B cell (primary cell): ENCODE results near the gene PLEKHO2. TPM values are rescaled to one million over a fixed set of nuclear protein-coding genes. Genes with fewer than 3 reads are reported as not detected.

Experiments used
- ATAC-seq: fragments of 200-7000 bp; cut with Tn5 transposase; one replicate; pipeline ENCODE4 v1.10.0; 2021; ENCODE audit warnings: low read depth, mild to moderate bottlenecking, moderate number of reproducible peaks, moderate library complexity
- CTCF ChIA-PET: fragments of 350-600 bp; sonication (Branson Sonifier 250); formaldehyde crosslinking; loops from one replicate; lab custom pipeline; 2021; ENCODE audit warnings: antibody characterized with exemption, inconsistent platforms; lab: Charles Lee
- POLR2A ChIA-PET: fragments of 350-600 bp; sonication (Branson Sonifier 250); formaldehyde crosslinking; loops from one replicate; lab custom pipeline; 2021; ENCODE audit warnings: antibody characterized with exemption; lab: Charles Lee
- DNase-seq: peaks from one replicate; pipeline ENCODE4 v3.0.0; 2013
- H2AFZ ChIP-seq: 2 replicates; pipeline ENCODE4 v1.6.1; 2012; ENCODE audit warnings: mild to moderate bottlenecking, low read depth, low read length; ENCODE audit not compliant: insufficient read depth, poor library complexity, severe bottlenecking
- H3K27ac ChIP-seq, 2 donors: 1 replicate in 1 of 2; 2 replicates in 1 of 2; pipeline ENCODE4 v1.5.1; 2012 to 2013; ENCODE audit warnings: low read length in 2 of 2, mild to moderate bottlenecking in 2 of 2, moderate library complexity in 1 of 2
- H3K27me3 ChIP-seq, 4 experiments: fragments of 200-600 bp in 1 of 4; sonication (generic) in 1 of 4; replicated peaks in 1 of 4; 1 replicate in 2 of 4; 2 replicates in 2 of 4; pipeline versions ENCODE4 v1.6.1 to v1.7.0; 2013 to 2016; ENCODE audit warnings: low read length in 3 of 4, mild to moderate bottlenecking in 2 of 4, mixed read lengths in 1 of 4, moderate library complexity in 1 of 4; ENCODE audit not compliant: insufficient read depth in 4 of 4, control insufficient read depth in 3 of 4; ENCODE audit errors: control extremely low read depth in 1 of 4
- H3K36me3 ChIP-seq, 2 experiments: replicated peaks in 1 of 2; 1 replicate in 1 of 2; 2 replicates in 1 of 2; pipeline versions ENCODE4 v1.6.1 to v1.7.1; 2013; ENCODE audit warnings: low read length in 1 of 2; ENCODE audit not compliant: insufficient read depth in 2 of 2, control insufficient read depth in 1 of 2; ENCODE audit errors: control extremely low read depth in 1 of 2, extremely low read depth in 1 of 2
- H3K4me1 ChIP-seq, 2 donors: fragments of 200-600 bp in 1 of 2; sonication (generic) in 1 of 2; 1 replicate in 1 of 2; 2 replicates in 1 of 2; pipeline versions ENCODE4 v1.5.1 to v1.6.1; 2013 to 2017; ENCODE audit warnings: low read length in 2 of 2; ENCODE audit not compliant: control insufficient read depth in 2 of 2, insufficient read depth in 2 of 2
- H3K4me2 ChIP-seq: replicated peaks from 2 replicates; pipeline ENCODE3; 2012; ENCODE audit warnings: mild to moderate bottlenecking, low read depth, low read length; ENCODE audit not compliant: poor library complexity, severe bottlenecking
- H3K4me3 ChIP-seq, 5 experiments: fragments of 200-600 bp in 1 of 5; sonication (generic) in 1 of 5; 1 replicate in 3 of 5; 2 replicates in 2 of 5; pipeline versions ENCODE4 v1.5.1 to v1.7.0; 2011 to 2016; ENCODE audit warnings: low read length in 4 of 5, mild to moderate bottlenecking in 4 of 5, low read depth in 2 of 5, control low read depth in 1 of 5, moderate library complexity in 1 of 5; ENCODE audit not compliant: insufficient read depth in 1 of 5; ENCODE audit errors: control extremely low read depth in 1 of 5, extremely low read depth in 1 of 5
- H3K79me2 ChIP-seq: fragments of 200-600 bp; sonication (generic); one replicate; pipeline ENCODE4 v1.6.0; 2016; ENCODE audit warnings: low read length; ENCODE audit not compliant: control insufficient read depth, insufficient read depth
- H3K9ac ChIP-seq: fragments of 200-600 bp; sonication (generic); 2 replicates; pipeline ENCODE4 v1.6.1; 2017; ENCODE audit warnings: mild to moderate bottlenecking, low read length, moderate library complexity
- H3K9me3 ChIP-seq, 3 donors: one replicate each; pipeline versions ENCODE4 v1.6.1 to v1.7.1; 2013; ENCODE audit warnings: low read length in 2 of 3; ENCODE audit not compliant: control insufficient read depth in 2 of 3, insufficient read depth in 1 of 3; ENCODE audit errors: control extremely low read depth in 1 of 3
- H4K20me1 ChIP-seq: 2 replicates; pipeline ENCODE4 v1.6.0; 2012; ENCODE audit warnings: mild to moderate bottlenecking, low read length; ENCODE audit not compliant: insufficient read depth, control insufficient read depth, poor library complexity, severe bottlenecking
- H3K27ac Mint-ChIP-seq: one replicate; pipeline ENCODE4 v1.8.0; 2021; ENCODE audit warnings: mixed read lengths
- H3K27me3 Mint-ChIP-seq: one replicate; pipeline ENCODE4 v1.8.0; 2021; ENCODE audit warnings: mixed read lengths
- H3K4me1 Mint-ChIP-seq: one replicate; pipeline ENCODE4 v1.8.0; 2021; ENCODE audit warnings: mixed read lengths
- H3K4me3 Mint-ChIP-seq: one replicate; pipeline ENCODE4 v1.8.0; 2021; ENCODE audit warnings: mixed read lengths
- H3K9me3 Mint-ChIP-seq: one replicate; pipeline ENCODE4 v1.8.0; 2022; ENCODE audit warnings: mixed read lengths; ENCODE audit not compliant: insufficient read depth
- EZH2 ChIP-seq: IDR thresholded peaks from 2 replicates; pipeline ENCODE4 v1.6.1; 2012; ENCODE audit warnings: borderline replicate concordance, low read depth, mild to moderate bottlenecking, moderate library complexity, low read length; ENCODE audit not compliant: insufficient read depth, poor library complexity, severe bottlenecking
- WGBS: methylation state at CpG from one replicate; pipeline ENCODE4 v1.1.5; 2013; ENCODE audit warnings: missing lambda C conversion rate; ENCODE audit not compliant: insufficient coverage; 5-methylcytosine and 5-hydroxymethylcytosine counted together
- intact Hi-C: fragments of 100-400 bp; cut with micrococcal nuclease; formaldehyde crosslinking; loops from one replicate; pipeline ENCODE4 v1.10.0; 2022
- polyA plus RNA-seq: library from polyadenylated mRNA; depleted of rRNA; stranded (reverse); fragments of >200 nt; gene quantifications from 2 replicates; pipeline ENCODE4 v1.2.3, GENCODE V29; 2012
- total RNA-seq, 2 donors: library from RNA; stranded (reverse); fragments of 120-200 nt in 1 of 2; gene quantifications; 1 replicate in 1 of 2; 2 replicates in 1 of 2; pipeline versions ENCODE4 v1.2.3 to v1.2.4, GENCODE V29; 2013 to 2022
- TF ChIP-seq, protein P1 (sequence below): fragments of 200-600 bp; IDR thresholded peaks from one replicate; pipeline ENCODE4 v1.8.0; 2022; ENCODE audit warnings: antibody characterized with exemption, mild to moderate bottlenecking

PLEKHO2 gene
- total and polyA plus RNA-seq, 2 donors (not counting 1 experiment from before 2014, with no cell fraction given): 13.7 to 23.1 TPM

DNA sequence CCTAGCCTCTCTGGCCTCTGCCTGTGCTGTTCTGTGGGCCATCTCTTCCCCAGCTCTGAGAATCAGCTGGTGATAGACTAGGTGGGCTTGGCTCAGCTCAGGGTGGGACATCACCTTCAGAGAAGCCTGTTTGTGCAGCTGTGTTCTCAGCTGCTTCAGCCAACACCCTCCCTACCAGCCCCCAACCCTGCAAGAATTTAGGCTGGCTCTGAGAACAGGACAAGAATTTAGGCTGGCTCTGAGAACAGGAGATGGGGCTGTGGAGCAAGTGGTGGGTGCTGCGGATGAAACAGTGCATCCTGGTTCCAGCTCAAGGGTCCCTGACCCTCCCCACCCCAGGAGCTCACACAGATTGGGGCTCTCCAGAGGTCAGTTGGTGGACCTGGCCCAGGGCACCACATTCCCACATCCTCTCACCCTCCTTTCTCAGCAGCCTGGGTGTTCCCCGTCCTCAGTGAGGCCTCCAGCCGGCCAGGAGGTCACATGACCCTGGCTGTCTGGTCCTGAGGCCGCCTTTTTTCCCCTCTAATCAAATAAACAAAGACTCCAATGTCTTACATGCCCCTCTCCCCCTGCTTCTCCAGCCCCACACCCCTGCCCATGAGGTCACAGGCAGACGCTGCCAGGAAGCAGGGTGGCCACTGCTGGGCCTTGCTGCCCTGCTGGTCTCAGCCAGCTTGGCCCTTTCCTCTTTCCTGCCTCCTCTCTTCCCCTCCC, 14.9 kb downstream of the PLEKHO2 start:
- H3K27ac ChIP-seq: peak overlapping the region in 1 of 2 donors; percentile 21
- H3K4me2 ChIP-seq: peak overlapping the region; percentile 1

More for the DNA sequence above, 14.9 kb downstream of the PLEKHO2 start:
- DNase-seq (no peak), ATAC-seq (no peak)
- Mint-ChIP-seq H3K4me1 (peaks cover 51% of the 10 kb centered on the region), H3K27me3 (no peaks in the 10 kb centered on the region), H3K9me3 (no peaks in the 10 kb centered on the region), H3K27ac (peak overlapping the region; percentile 79), H3K4me3 (no peak overlapping the region)
- 84% methylated on average over 5 of the region's 5 CpGs for WGBS
- Histone ChIP-seq H3K27me3 (no peaks in the 10 kb centered on the region), H3K9me3 (no peaks in the 10 kb centered on the region), H3K79me2 (peaks cover 70% of the 10 kb centered on the region), H3K4me1 (peaks cover 11 to 31% of the 10 kb centered on the region in 2 donors), H2AFZ (no peak overlapping the region), H3K9ac (no peak overlapping the region), H3K4me3 (no peak overlapping the region), H4K20me1 (peaks cover 91% of the 10 kb centered on the region), H3K36me3 (peaks cover 3 to 80% of the 10 kb centered on the region in 2 experiments)
- POLR2A ChIA-PET: interaction anchor here (0.5 to 1.7 kb wide), 3 partner anchors 37 to 150 kb away, joined by 3 to 9 read pairs (median 3); no protein-coding TSS in a partner anchor
- TF ChIP-seq, protein P1, sequence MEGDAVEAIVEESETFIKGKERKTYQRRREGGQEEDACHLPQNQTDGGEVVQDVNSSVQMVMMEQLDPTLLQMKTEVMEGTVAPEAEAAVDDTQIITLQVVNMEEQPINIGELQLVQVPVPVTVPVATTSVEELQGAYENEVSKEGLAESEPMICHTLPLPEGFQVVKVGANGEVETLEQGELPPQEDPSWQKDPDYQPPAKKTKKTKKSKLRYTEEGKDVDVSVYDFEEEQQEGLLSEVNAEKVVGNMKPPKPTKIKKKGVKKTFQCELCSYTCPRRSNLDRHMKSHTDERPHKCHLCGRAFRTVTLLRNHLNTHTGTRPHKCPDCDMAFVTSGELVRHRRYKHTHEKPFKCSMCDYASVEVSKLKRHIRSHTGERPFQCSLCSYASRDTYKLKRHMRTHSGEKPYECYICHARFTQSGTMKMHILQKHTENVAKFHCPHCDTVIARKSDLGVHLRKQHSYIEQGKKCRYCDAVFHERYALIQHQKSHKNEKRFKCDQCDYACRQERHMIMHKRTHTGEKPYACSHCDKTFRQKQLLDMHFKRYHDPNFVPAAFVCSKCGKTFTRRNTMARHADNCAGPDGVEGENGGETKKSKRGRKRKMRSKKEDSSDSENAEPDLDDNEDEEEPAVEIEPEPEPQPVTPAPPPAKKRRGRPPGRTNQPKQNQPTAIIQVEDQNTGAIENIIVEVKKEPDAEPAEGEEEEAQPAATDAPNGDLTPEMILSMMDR: no peak
- no peak for TF ChIP-seq EZH2
- CTCF ChIA-PET: interaction anchor here (1.5 kb wide), 1 partner anchor 38 kb away, joined by 8 read pairs; no protein-coding TSS in a partner anchor
- intact Hi-C loops: no loop called here
